Measurements from ENCODE around the gene KDF1. TPM values are rescaled to one million over a fixed set of nuclear protein-coding genes. Genes with fewer than 3 reads are reported as not detected.

The KDF1 gene
- total RNA-seq, 2 experiments from 2014 or later, result 0.18 to 0.27 TPM

DNA sequence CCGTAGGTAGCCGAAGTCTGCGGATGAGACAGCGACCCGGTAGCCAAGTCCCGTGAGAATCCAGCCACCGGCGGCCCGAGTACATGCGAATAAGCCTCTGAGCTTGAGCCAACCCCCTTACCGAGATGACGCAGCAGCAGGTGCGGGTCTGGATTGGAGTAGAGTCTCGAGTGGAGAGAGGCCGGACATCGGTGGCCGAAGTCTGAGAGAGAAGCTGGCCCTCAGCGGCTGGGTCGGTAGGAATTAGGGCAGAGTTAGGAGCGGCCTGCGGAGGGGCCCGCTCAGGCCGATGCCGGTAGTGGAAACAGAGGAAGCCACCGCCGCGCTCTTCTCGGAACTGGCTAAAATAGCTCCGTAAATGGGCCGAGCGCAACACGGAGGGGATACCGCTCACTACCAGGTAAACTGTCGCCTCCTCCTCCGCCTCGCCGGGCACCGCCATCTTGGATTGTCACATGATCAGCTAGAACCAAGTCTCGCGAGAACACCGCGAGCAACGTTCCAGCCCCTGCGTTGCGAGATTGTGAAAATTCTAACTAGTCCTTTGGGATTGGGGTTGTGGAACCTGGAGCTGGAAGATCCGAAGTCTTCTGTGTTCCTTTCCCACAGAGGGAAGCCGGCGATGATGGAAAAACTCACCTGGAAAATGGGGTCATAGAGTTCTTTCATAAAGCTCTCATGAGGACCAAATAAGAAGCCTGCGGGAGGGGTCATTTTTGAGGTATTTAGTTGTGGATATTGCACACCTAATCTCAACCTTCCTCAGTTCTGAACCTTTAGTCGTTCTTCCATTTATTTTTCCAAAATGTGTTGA is 60.1 kb downstream of the KDF1 start, which contains the start of gene GPATCH3:
Gene GPATCH3, minus strand, starts transcription at position 467 of the 814 bp plus-strand sequence. Its CDS starts 25 bp downstream, at position 442.
- CTCF ChIA-PET, result interaction anchor here (0.9 to 3.5 kb wide), 8 partner anchors 10 to 144 kb away, joined by 3 to 11 read pairs (median 4); partner anchors contain the start of genes GPN2 and PIGV
- H3K36me3 Mint-ChIP-seq (ENCODE audit: low read depth), result peaks cover 7% of the 10 kb centered on the region
- no peaks in the 10 kb centered on the region for H3K27me3 Mint-ChIP-seq
- TF ChIP-seq, protein P1, sequence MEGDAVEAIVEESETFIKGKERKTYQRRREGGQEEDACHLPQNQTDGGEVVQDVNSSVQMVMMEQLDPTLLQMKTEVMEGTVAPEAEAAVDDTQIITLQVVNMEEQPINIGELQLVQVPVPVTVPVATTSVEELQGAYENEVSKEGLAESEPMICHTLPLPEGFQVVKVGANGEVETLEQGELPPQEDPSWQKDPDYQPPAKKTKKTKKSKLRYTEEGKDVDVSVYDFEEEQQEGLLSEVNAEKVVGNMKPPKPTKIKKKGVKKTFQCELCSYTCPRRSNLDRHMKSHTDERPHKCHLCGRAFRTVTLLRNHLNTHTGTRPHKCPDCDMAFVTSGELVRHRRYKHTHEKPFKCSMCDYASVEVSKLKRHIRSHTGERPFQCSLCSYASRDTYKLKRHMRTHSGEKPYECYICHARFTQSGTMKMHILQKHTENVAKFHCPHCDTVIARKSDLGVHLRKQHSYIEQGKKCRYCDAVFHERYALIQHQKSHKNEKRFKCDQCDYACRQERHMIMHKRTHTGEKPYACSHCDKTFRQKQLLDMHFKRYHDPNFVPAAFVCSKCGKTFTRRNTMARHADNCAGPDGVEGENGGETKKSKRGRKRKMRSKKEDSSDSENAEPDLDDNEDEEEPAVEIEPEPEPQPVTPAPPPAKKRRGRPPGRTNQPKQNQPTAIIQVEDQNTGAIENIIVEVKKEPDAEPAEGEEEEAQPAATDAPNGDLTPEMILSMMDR (IDR thresholded peaks at IDR 0.05), result no peak
- peak within 1 kb of the TSS; percentile 100 for H3K27ac Mint-ChIP-seq
- DNase-seq, result peak; percentile 95
- peak; percentile 95 for ATAC-seq
- intact Hi-C loops (cut with micrococcal nuclease), result loop anchor here (2.0 kb wide), 1 partner anchor 13 kb away; no protein-coding TSS in a partner anchor
- H3K9me3 Mint-ChIP-seq, result no peaks in the 10 kb centered on the region
- POLR2A ChIA-PET, result interaction anchor here (0.6 to 6.0 kb wide), 21 partner anchors 8 to 1080 kb away, joined by 3 to 91 read pairs (median 3); partner anchors contain the start of genes GPN2, MTFR1L, NR0B2 and NUDC
- H3K4me1 Mint-ChIP-seq (ENCODE audit: low read depth), result peaks cover 34% of the 10 kb centered on the region
- peak within 1 kb of the TSS; percentile 93 for H3K4me3 Mint-ChIP-seq

Other genes with a start within 250 kb of the KDF1 start
- gene PIGV, start 172.5 kb downstream of the KDF1 start, total RNA-seq, result 10 to 100 TPM; 21.2 to 23.9 TPM
- 10 to 100 TPM; 55.0 to 61.3 TPM for gene ZDHHC18, start 133.8 kb downstream of the KDF1 start, total RNA-seq
- gene SFN, start 97.3 kb downstream of the KDF1 start, total RNA-seq, result under 1 TPM; 0.47 to 0.59 TPM
- 10 to 100 TPM; 45.9 to 47.9 TPM for gene GPN2, start 70.2 kb downstream of the KDF1 start, total RNA-seq
- 1 to 10 TPM; 8.7 to 9.6 TPM for gene GPATCH3, start 60.0 kb downstream of the KDF1 start, total RNA-seq
- gene NR0B2, start 46.5 kb downstream of the KDF1 start, total RNA-seq, result not detected
- 100 to 1,000 TPM in 1 of 2 experiments, 10 to 100 TPM in 1; 97.0 to 103 TPM for gene NUDC, start 38.7 kb downstream of the KDF1 start, total RNA-seq
- under 1 TPM; 0.16 to 0.38 TPM for gene TRNP1, start 33.2 kb upstream of the KDF1 start, total RNA-seq
- not detected for gene TENT5B, start 52.4 kb upstream of the KDF1 start, total RNA-seq
- gene SLC9A1, start 194.7 kb upstream of the KDF1 start, total RNA-seq, result 10 to 100 TPM; 14.8 to 15.3 TPM